Upper lobe of left lung (tissue), 6 donors: ENCODE data around the gene RAB11FIP4. TPM values are rescaled to one million over a fixed set of nuclear protein-coding genes. Genes with fewer than 3 reads are reported as not detected.

ENCODE experiments used
- ATAC-seq, 2 donors: fragments of 200-7000 bp; cut with Tn5 transposase; one replicate each; pipeline ENCODE4 v1.9.1; 2022; ENCODE audit warnings: mild to moderate bottlenecking in 2 of 2, moderate library complexity in 2 of 2; ENCODE audit not compliant: low FRiP score in 2 of 2
- DNase-seq, 2 donors: peaks; one replicate each; pipeline ENCODE4 v3.0.0-alpha.2; 2019 to 2020
- H3K27ac ChIP-seq, 4 donors: fragments of 200-600 bp; sonication (generic); one replicate each; pipeline ENCODE4 v1.5.1; 2016 to 2019
- H3K27me3 ChIP-seq, 4 donors: fragments of 200-600 bp; sonication (generic); one replicate each; pipeline ENCODE4 v1.5.1; 2017 to 2019
- H3K36me3 ChIP-seq, 4 donors: fragments of 200-600 bp; sonication (generic); one replicate each; pipeline ENCODE4 v1.5.1; 2016 to 2019
- H3K4me1 ChIP-seq, 4 donors: fragments of 200-600 bp; sonication (generic); one replicate each; pipeline ENCODE4 v1.5.1; 2018 to 2019
- H3K4me3 ChIP-seq, 4 donors: fragments of 200-600 bp; sonication (generic); one replicate each; pipeline ENCODE4 v1.5.1; 2017 to 2019; ENCODE audit warnings: mild to moderate bottlenecking in 2 of 4, moderate library complexity in 1 of 4
- H3K9me3 ChIP-seq, 4 donors: fragments of 200-600 bp; sonication (generic); one replicate each; pipeline ENCODE4 v1.5.1; 2018 to 2019
- EP300 ChIP-seq, 4 donors: sonication (generic); formaldehyde crosslinking; IDR thresholded peaks; one replicate each; pipeline ENCODE4 v1.5.1; 2017; ENCODE audit warnings: antibody characterized with exemption in 4 of 4, control low read depth in 2 of 4
- POLR2A ChIP-seq, 4 donors: fragments of 450-650 bp; IDR thresholded peaks; one replicate each; pipeline ENCODE4 v1.5.1; 2016 to 2017; ENCODE audit warnings: antibody characterized with exemption in 4 of 4, mild to moderate bottlenecking in 2 of 4
- POLR2AphosphoS5 ChIP-seq, 2 donors: sonication (generic); formaldehyde crosslinking; IDR thresholded peaks; one replicate each; pipeline ENCODE4 v1.5.1; 2017; ENCODE audit warnings: antibody characterized with exemption in 2 of 2
- WGBS, 2 donors: methylation state at CpG; one replicate each; pipeline ENCODE4 v1.1.5; 2017 to 2018; 5-methylcytosine and 5-hydroxymethylcytosine counted together
- total RNA-seq, 6 donors: library from RNA; depleted of rRNA in 4 of 6; stranded (reverse); fragments of >200 nt in 4 of 6; gene quantifications; one replicate each; pipeline versions ENCODE4 v1.1.0 to v1.2.1, GENCODE V29; 2016 to 2021
- TF ChIP-seq, protein P1 (sequence below), 6 experiments: fragments of 450-650 bp in 4 of 6; fragments of 200-600 bp in 2 of 6; sonication (generic) in 2 of 6; IDR thresholded peaks; one replicate each; pipeline ENCODE4 v1.5.1; 2016 to 2019; ENCODE audit warnings: antibody characterized with exemption in 6 of 6
- donor health status: DM: no; HTN: no; CAD: no; lungs with moderate emphysema.
- donor health status: DM: no; HTN: yes; CAD: no; lungs with severe emphysema.

Gene RAB11FIP4
- total RNA-seq, 6 donors from 2014 or later = 15.2 to 36.1 (median 23.3) TPM

DNA sequence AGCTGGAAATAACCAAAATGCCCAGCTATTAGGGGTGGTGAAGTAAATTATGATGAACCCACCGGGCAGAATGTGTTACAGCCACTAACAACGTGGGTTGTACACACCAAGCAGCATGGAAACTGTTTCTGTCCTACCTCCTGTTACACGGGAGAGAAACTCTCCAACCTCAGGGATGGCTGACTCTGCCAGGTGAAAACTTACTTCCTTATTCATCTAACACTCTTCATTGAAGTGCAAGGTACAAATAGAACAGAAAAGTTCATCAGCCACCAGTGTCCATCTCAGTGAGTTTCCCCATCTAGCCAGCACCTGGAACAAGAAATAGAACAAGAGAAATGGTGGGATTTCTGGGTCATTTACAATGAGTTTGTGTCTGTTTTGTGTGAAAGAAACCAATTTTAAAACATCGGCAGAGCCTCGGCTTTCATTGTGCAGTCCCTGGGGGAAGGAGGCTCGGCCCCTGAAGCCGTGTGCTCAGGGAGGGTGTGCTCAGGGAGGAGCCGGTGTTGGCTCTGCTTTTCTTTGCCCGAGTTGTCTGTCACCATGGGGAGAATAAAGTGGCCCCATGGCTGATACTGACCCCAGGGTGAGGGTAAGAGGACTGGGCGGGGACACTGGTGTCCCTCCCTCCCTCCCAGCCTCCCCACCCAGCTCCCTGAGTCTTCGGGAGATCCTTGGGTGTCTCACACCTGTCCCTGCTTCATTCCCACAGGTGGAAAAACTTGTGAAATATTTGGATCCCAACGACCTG, 39.8 kb downstream of the RAB11FIP4 start:
- Histone ChIP-seq H3K4me1 (peaks cover 0 to 2% (median 0%) of the 10 kb centered on the region in 4 donors), H3K4me3 (no peak overlapping the region), H3K27ac (no peak overlapping the region), H3K27me3 (peaks cover 0 to 2% (median 0%) of the 10 kb centered on the region in 4 donors), H3K36me3 (no peaks in the 10 kb centered on the region), H3K9me3 (no peaks in the 10 kb centered on the region)
- DNase-seq = no peak
- 52 to 58% methylated on average over 11 to 12 of the region's 12 CpGs for WGBS, 2 donors
- TF ChIP-seq, protein P1, sequence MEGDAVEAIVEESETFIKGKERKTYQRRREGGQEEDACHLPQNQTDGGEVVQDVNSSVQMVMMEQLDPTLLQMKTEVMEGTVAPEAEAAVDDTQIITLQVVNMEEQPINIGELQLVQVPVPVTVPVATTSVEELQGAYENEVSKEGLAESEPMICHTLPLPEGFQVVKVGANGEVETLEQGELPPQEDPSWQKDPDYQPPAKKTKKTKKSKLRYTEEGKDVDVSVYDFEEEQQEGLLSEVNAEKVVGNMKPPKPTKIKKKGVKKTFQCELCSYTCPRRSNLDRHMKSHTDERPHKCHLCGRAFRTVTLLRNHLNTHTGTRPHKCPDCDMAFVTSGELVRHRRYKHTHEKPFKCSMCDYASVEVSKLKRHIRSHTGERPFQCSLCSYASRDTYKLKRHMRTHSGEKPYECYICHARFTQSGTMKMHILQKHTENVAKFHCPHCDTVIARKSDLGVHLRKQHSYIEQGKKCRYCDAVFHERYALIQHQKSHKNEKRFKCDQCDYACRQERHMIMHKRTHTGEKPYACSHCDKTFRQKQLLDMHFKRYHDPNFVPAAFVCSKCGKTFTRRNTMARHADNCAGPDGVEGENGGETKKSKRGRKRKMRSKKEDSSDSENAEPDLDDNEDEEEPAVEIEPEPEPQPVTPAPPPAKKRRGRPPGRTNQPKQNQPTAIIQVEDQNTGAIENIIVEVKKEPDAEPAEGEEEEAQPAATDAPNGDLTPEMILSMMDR (IDR thresholded peaks at IDR 0.05) = no peak
- no peak for TF ChIP-seq POLR2A (IDR thresholded peaks at IDR 0.05)
- TF ChIP-seq EP300 (IDR thresholded peaks at IDR 0.05) = no peak
- TF ChIP-seq POLR2AphosphoS5 (IDR thresholded peaks at IDR 0.05) = no peak
- ATAC-seq = no peak

DNA sequence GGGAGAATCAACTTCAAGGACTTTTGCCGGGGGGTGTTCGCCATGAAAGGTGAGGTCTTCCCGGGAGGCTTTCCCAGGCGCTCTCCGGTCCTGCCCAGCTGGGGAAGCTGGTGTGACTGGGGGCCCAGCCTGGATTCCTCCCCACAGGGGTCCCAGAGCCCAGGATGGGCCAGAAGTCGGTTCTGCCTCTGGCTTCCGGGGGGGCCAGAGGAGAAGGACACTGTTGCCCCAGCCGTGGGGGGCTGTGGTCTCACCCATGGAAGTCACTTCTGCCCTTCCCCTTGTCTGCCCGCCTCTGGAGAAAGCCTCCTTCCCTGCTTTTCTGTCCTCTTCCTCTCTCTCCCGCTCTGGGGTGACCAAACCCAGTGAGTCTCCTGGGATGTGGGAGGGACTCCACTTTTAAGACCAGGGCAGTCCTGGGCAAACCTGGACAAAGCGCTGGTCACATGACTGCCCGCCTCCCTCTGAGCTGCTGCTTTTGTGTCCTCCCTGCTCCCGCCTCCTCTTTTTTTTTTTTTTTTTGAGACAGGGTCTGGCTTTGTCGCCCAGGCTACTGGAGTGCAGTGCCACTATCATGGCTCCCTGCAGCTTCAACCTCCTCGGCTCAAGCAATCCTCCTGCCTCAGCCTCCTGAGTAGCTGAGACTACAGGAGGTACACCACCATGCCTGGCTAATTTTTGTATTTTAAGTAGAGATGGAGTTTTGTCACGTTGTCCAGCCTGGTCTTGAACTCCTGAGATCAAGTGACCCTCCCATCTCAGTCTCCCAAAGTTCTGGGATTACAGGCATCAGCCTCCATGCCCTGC, 40.6 kb downstream of the RAB11FIP4 start:
- TF ChIP-seq POLR2AphosphoS5 (IDR thresholded peaks at IDR 0.05) = no peak
- Histone ChIP-seq H3K4me1 (peaks cover 0 to 2% (median under 1%) of the 10 kb centered on the region in 4 donors), H3K9me3 (no peaks in the 10 kb centered on the region), H3K27me3 (peaks cover 0 to 2% (median 0%) of the 10 kb centered on the region in 4 donors), H3K4me3 (no peak overlapping the region), H3K36me3 (no peaks in the 10 kb centered on the region), H3K27ac (no peak overlapping the region)
- DNase-seq (no peak), ATAC-seq (no peak)
- WGBS, 2 donors = 65 to 84% methylated on average over 12 to 16 of the region's 16 CpGs

DNA sequence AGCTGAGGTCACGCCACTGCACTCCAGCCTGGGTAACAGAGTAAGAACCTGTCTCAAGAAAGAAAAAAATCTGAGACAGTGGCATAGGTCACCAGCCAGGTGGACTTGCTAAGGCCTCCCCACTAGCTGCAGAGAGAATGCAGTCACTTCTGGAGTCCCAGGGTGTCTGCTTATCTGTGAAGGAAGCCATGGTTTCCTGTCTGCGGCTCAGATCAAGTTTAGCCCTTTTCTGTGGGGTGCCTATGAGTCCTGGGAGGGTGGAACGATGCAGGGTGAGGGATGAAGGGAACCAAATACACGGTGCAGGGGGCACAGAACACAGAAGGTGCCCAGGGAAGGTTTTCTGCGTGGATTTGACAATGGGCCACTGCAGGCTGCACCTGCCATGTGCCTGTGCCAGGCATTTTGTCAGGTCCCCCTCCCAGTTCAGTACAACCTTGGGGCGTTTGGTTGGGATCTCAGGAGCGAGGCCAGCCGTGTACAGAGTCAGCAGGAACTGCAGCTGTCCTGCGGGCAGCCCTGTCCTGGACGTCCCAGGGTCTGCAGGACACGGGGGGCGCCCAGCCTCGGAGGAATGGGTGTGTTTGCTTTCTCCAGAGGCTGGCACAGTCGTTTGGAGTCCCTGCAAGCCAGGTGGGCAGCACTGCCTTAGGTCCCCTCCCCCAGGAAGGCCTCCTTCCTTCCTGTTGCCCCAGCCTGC, 41.8 kb downstream of the RAB11FIP4 start:
- TF ChIP-seq POLR2AphosphoS5 (IDR thresholded peaks at IDR 0.05) (no peak), EP300 (IDR thresholded peaks at IDR 0.05) (no peak), POLR2A (IDR thresholded peaks at IDR 0.05) (no peak)
- TF ChIP-seq, protein P1 (IDR thresholded peaks at IDR 0.05) = no peak
- Histone ChIP-seq H3K4me3 (no peak overlapping the region), H3K27me3 (peaks cover 0 to 2% (median 0%) of the 10 kb centered on the region in 4 donors), H3K27ac (no peak overlapping the region), H3K9me3 (no peaks in the 10 kb centered on the region), H3K36me3 (no peaks in the 10 kb centered on the region), H3K4me1 (peaks cover 0 to 9% (median 3%) of the 10 kb centered on the region in 4 donors)
- ATAC-seq (no peak), DNase-seq (peak in 1 of 2 donors; percentile 61)
- WGBS, 2 donors = 31 to 55% methylated on average over 5 to 14 of the region's 14 CpGs

DNA sequence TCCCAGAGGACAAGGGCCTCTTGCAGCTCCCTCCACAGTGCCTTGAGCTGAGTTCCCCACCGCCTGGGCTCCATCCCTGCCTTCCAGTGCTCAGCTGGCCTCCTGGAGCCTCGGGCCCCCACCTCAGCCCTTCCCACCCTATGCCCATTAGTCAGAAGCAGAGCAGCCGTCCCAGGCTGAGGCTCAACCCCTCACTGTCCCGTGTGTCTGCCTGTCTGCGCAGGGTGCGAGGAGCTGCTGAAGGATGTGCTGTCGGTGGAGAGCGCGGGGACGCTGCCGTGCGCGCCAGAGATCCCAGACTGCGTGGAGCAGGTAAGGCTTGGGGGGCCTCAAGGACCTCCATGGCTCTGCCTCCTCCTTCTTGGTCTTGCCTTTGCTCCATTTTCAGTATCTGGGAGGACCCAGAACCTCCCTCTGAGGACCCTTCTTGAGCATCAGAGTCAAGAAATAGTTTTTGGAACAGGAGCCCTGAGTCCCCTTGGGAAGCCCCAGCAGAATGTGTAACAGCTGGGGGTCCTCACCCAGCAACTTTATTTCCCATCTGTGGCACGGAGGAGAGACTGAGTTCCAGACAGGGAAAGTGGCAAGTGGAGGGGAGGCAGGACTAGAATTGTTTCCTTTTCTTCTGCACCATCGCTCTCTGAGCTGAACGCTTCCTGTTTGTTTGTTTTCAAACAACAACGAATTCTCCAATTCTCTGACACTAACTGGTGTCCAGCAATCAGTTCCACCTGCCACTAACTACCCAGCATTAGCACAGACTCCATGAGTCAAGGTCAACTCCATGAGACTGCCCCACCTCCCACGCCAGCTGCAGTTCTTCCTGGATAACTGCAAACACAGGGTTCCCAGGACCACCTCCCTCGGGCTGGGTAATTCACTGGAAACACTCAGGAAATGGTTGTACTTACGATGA, 42.6 kb downstream of the RAB11FIP4 start:
- Histone ChIP-seq H3K4me3 (no peak overlapping the region), H3K27ac (no peak overlapping the region), H3K9me3 (no peaks in the 10 kb centered on the region), H3K4me1 (peaks cover 0 to 9% (median 3%) of the 10 kb centered on the region in 4 donors), H3K27me3 (peaks cover 0 to 2% (median 0%) of the 10 kb centered on the region in 4 donors), H3K36me3 (no peaks in the 10 kb centered on the region)
- peak in 1 of 2 donors; percentile 64 for DNase-seq
- WGBS, 2 donors = 69 to 70% methylated on average over 19 to 21 of the region's 21 CpGs
- no peak for ATAC-seq
- TF ChIP-seq, protein P1 (IDR thresholded peaks at IDR 0.05) = no peak
- TF ChIP-seq EP300 (IDR thresholded peaks at IDR 0.05) = no peak
